HG03097 (cell line): ENCODE results near the gene NTN4.
"Not testable (repeated sequence)": the region's sequence is repeated elsewhere in the genome, so short reads cannot be mapped to it uniquely, and the experiment has no call there.

Experiments
- ATAC-seq: cut with Tn5 transposase; IDR thresholded peaks from one replicate; pipeline ENCODE4 v1.9.1; 2021; ENCODE audit not compliant: unreplicated experiment, low FRiP score

The NTN4 gene

GRCh38 chr12:95790033-95790916 is at the start of gene NTN4:
Gene NTN4, minus strand, starts transcription at chr12:95790764. Its CDS starts 455 bp downstream, at chr12:95790309.
- ATAC-seq = no peak

GRCh38 chr12:95838125-95838524 is 47.6 kb upstream of the NTN4 start:
- ATAC-seq = no peak

- no peak for ATAC-seq
Observed at GRCh38 chr12:95837240-95838038, 46.9 kb upstream of the NTN4 start.

GRCh38 chr12:95836630-95837239 is 46.2 kb upstream of the NTN4 start:
- ATAC-seq = no peak

- no peak for ATAC-seq
Observed at GRCh38 chr12:95836185-95836609, 45.6 kb upstream of the NTN4 start.

GRCh38 chr12:95834572-95834971 is 44.0 kb upstream of the NTN4 start:
- no peak for ATAC-seq

- ATAC-seq = no peak
Observed at GRCh38 chr12:95830335-95831089, 39.9 kb upstream of the NTN4 start.

- no peak for ATAC-seq
Observed at GRCh38 chr12:95829395-95829794, 38.8 kb upstream of the NTN4 start.

- ATAC-seq = no peak
Observed at GRCh38 chr12:95820096-95820703, 29.6 kb upstream of the NTN4 start.

GRCh38 chr12:95815632-95816212 is 25.2 kb upstream of the NTN4 start:
- ATAC-seq = no peak

GRCh38 chr12:95812155-95812554 is 21.6 kb upstream of the NTN4 start:
- not testable (repeated sequence) for ATAC-seq

- no peak for ATAC-seq
Observed at GRCh38 chr12:95810411-95810810, 19.8 kb upstream of the NTN4 start.

GRCh38 chr12:95809000-95809680 is 18.6 kb upstream of the NTN4 start:
- no peak for ATAC-seq

- ATAC-seq = no peak
Observed at GRCh38 chr12:95808146-95808545, 17.6 kb upstream of the NTN4 start.

- no peak for ATAC-seq
Observed at GRCh38 chr12:95805864-95806671, 15.5 kb upstream of the NTN4 start.

- ATAC-seq = no peak
Observed at GRCh38 chr12:95804291-95804690, 13.7 kb upstream of the NTN4 start.

GRCh38 chr12:95803817-95804216 is 13.3 kb upstream of the NTN4 start:
- no peak for ATAC-seq
